HTERT RPE-1 (cell line): ENCODE results near the gene HS3ST4.

Experiments used
- in situ Hi-C: fragments of 300-500 bp; cut with MboI; formaldehyde crosslinking; loops from 4 replicates; pipeline ENCODE4 v1.14.3; 2020; ENCODE audit warnings: low sequenced_read_pairs

HS3ST4 gene

GRCh38 chr16:25691519-25692091, at the start of gene HS3ST4:
HS3ST4 (plus strand) TSS chr16:25691959.
- in situ Hi-C loops: no loop called here

- in situ Hi-C loops: no loop called here
Measured at GRCh38 chr16:25643633-25644032, 48.1 kb upstream of the HS3ST4 start.

GRCh38 chr16:25656639-25657038, 35.1 kb upstream of the HS3ST4 start:
- in situ Hi-C loops: no loop called here

- in situ Hi-C loops: no loop called here
Measured at GRCh38 chr16:25676820-25677219, 14.9 kb upstream of the HS3ST4 start.

- in situ Hi-C loops: no loop called here
Measured at GRCh38 chr16:25679511-25679910, 12.2 kb upstream of the HS3ST4 start.

GRCh38 chr16:25689137-25689836, 2.5 kb upstream of the HS3ST4 start:
- in situ Hi-C loops: no loop called here

- in situ Hi-C loops: no loop called here
Measured at GRCh38 chr16:25690552-25691143, 1.1 kb upstream of the HS3ST4 start.

GRCh38 chr16:25692351-25692741, 587 bp downstream of the HS3ST4 start:
- in situ Hi-C loops: no loop called here

- in situ Hi-C loops: no loop called here
Measured at GRCh38 chr16:25692742-25693508, 1.2 kb downstream of the HS3ST4 start.

- in situ Hi-C loops: no loop called here
Measured at GRCh38 chr16:25693631-25694030, 1.9 kb downstream of the HS3ST4 start.

- in situ Hi-C loops: no loop called here
Measured at GRCh38 chr16:25699069-25699468, 7.3 kb downstream of the HS3ST4 start.

- in situ Hi-C loops: no loop called here
Measured at GRCh38 chr16:25700547-25700946, 8.8 kb downstream of the HS3ST4 start.

GRCh38 chr16:25707553-25707952, 15.8 kb downstream of the HS3ST4 start:
- in situ Hi-C loops: no loop called here

- in situ Hi-C loops: no loop called here
Measured at GRCh38 chr16:25707982-25708583, 16.3 kb downstream of the HS3ST4 start.

- in situ Hi-C loops: no loop called here
Measured at GRCh38 chr16:25709213-25709612, 17.5 kb downstream of the HS3ST4 start.

- in situ Hi-C loops: no loop called here
Measured at GRCh38 chr16:25713785-25714570, 22.2 kb downstream of the HS3ST4 start.

- in situ Hi-C loops: no loop called here
Measured at GRCh38 chr16:25716186-25716585, 24.4 kb downstream of the HS3ST4 start.

GRCh38 chr16:25721439-25721838, 29.7 kb downstream of the HS3ST4 start:
- in situ Hi-C loops: no loop called here

GRCh38 chr16:25726430-25727098, 34.8 kb downstream of the HS3ST4 start:
- in situ Hi-C loops: no loop called here
